Measurements from ENCODE around the gene JUP.

Gene JUP

DNA sequence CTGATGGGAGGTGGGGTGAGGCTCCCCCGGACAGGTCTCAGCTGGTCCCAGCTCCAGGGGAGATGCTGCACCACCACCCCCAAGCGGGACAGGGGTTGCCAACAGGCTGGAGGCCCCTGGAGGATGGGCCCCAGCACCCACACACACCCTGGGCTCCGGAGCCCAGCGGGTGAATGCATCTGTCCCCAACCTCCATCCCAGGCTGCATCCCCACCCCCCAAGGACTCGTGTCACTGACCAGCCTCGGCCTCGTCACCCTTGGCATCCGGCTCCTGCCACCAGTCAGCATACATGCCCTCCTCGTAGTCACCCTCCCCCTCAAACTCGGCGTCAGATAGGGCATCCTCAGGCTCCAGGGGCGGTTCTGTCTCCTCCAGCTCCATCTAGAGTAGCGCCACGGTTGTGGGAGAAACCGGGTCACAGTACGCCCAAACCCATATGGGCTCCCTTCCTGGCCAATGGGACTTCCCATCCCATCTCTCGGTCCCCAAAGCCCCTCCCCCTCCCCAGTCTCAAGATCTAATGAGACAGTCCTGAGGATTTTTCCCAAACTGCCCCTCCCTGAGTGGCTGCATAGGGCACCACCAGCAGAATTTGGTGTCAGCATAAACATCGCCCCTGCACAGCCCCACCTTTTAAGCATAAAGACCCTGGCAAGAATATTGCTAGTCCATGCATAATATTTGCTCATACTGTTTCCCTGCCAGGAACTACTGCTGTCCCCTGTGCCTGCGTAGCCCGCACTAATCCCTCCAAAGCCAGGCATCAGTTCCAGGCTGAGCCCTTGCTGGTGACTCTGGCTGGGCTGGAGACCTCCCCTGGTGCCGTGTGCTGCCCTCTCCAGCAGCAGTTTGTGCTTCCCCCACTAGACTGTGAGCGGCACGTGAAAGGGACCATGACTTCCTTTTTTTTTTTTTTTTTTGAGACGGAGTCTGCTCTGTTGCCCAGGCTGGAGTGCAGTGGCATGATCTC, 16.8 kb upstream of the JUP start:
- TF ChIP-seq, protein P1, sequence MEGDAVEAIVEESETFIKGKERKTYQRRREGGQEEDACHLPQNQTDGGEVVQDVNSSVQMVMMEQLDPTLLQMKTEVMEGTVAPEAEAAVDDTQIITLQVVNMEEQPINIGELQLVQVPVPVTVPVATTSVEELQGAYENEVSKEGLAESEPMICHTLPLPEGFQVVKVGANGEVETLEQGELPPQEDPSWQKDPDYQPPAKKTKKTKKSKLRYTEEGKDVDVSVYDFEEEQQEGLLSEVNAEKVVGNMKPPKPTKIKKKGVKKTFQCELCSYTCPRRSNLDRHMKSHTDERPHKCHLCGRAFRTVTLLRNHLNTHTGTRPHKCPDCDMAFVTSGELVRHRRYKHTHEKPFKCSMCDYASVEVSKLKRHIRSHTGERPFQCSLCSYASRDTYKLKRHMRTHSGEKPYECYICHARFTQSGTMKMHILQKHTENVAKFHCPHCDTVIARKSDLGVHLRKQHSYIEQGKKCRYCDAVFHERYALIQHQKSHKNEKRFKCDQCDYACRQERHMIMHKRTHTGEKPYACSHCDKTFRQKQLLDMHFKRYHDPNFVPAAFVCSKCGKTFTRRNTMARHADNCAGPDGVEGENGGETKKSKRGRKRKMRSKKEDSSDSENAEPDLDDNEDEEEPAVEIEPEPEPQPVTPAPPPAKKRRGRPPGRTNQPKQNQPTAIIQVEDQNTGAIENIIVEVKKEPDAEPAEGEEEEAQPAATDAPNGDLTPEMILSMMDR (IDR thresholded peaks at IDR 0.05; ENCODE audit: low read depth, low read length) = no peak
- no peak overlapping the region for H3K4me3 ChIP-seq (ENCODE audit: low read depth, low read length)

DNA sequence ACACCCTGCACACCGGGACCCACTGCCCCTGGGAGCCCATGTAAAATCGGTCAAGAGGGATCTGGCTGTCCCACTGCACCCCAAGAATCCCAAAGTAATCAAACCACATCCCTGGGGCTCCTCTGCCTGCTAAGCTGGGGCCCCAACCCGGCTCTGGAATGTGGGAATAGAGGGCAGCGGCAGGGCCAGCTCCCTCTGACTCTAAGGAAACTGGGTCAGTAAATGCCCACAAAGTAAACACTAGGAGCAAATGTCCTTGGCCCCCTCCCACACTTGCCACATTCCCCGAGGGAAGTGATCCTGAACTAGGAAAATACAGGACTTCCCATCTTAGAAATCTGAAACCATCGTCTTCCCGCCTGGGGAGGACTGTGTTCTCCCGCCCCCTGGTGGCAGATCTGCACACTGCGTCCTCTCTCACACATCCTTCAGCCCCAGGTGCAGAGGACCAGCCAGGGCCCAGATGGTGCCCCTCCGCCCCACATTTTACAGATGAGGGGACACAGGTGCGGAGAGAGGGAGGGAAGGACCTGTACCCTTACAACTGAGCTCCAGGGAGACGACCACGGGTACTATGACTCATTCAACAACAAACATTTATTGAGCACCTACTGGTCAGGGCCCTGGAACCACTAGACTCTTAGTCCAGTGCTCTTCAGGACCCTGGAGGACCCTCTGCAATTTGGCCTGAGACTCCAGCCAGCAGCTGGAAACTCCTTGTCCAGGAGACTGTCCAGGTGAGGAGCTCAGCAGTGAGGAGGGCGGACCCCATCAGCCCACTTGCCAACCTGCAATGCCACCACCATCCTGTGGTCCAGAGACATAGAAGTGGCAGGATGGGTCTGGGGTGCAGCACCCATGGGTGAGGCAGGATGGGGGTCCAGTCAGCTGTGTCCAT, 15.1 kb upstream of the JUP start:
- TF ChIP-seq, protein P1 (IDR thresholded peaks at IDR 0.05; ENCODE audit: low read depth, low read length) = peak; percentile 88
- H3K4me3 ChIP-seq (ENCODE audit: low read depth, low read length) = no peak overlapping the region

DNA sequence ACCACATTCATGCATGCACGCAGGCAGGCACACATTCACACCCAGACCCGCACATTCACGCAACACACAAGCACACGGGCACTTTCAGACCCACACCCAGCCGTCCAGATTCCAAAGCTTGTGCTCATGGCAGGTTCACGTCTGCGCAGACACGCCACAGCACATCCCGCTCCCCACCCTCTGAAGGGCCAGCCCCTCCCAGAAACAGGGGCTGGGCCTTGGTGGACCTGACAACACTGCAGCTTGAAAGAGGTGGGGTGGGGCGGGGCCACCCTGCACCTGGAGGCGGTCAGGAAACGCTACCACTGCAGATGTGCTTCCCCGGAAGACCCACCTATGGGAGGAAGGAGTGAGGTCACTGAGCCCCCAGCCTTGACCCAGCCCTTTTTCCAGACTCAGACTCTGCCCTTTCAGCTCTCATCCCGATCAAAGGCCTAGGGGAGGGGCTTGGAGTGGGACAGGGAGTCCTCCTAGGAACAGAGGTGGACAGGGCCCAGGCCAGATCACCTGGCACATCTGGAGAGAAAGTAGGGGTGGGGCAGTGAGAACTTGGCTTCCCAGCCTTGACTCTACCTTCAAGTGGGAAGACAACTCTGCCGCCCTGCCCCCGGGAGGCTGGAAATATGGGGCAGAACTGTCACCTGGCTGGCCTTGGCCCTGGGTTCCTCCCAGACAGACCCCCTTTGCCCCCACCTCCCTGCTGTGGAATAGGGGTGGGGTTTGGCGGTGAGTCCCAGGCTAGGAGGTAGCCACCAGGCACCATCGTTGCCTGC, 14.3 kb upstream of the JUP start:
- no peak overlapping the region for H3K4me3 ChIP-seq (ENCODE audit: low read depth, low read length)

DNA sequence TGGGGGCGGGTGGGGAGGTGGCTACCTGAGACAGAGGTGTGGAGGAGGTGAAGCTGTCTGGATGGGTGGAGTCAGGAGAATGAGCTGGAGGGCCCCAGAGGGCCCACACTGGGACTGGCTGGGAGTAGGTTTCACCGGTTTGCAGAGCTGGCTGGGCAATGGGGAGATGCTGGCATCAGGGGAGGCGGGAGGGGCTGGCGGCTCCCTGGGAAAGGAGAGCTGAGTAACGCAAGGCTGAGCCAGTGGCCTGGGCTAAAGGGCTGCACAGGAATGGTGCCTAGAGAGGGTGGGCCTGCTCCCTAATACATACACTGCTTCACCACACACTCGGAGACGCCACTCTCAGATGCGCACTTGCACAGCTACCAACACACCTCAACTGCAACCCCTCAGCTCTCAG, 12.9 kb upstream of the JUP start:
- TF ChIP-seq, protein P1 (IDR thresholded peaks at IDR 0.05; ENCODE audit: low read depth, low read length) = no peak
- H3K4me3 ChIP-seq (ENCODE audit: low read depth, low read length) = no peak overlapping the region

More for the DNA sequence above, 14.3 kb upstream of the JUP start:
- TF ChIP-seq, protein P1 (IDR thresholded peaks at IDR 0.05; ENCODE audit: low read depth, low read length) = no peak

DNA sequence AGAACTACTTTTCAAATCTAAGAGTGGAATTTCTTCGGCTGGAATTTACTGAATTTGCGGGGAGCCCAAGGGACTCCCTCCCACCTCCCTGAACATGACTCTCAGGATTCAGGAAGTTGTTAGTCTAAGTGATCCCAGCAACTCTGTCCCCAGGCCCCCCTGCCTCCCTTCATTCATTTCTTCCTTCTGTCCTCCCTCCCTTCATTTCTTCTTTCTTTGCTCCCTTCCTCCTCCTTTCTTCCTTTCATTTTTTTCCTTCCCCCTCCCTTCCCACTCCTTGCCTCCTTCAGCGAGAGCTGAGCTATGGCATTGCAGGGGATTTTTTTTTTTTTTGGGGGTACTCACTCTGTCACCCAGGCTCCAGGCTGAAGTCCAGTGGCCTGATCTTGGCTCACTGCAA, 10.9 kb upstream of the JUP start:
- no peak overlapping the region for H3K4me3 ChIP-seq (ENCODE audit: low read depth, low read length)
- TF ChIP-seq, protein P1 (IDR thresholded peaks at IDR 0.05; ENCODE audit: low read depth, low read length) = no peak

DNA sequence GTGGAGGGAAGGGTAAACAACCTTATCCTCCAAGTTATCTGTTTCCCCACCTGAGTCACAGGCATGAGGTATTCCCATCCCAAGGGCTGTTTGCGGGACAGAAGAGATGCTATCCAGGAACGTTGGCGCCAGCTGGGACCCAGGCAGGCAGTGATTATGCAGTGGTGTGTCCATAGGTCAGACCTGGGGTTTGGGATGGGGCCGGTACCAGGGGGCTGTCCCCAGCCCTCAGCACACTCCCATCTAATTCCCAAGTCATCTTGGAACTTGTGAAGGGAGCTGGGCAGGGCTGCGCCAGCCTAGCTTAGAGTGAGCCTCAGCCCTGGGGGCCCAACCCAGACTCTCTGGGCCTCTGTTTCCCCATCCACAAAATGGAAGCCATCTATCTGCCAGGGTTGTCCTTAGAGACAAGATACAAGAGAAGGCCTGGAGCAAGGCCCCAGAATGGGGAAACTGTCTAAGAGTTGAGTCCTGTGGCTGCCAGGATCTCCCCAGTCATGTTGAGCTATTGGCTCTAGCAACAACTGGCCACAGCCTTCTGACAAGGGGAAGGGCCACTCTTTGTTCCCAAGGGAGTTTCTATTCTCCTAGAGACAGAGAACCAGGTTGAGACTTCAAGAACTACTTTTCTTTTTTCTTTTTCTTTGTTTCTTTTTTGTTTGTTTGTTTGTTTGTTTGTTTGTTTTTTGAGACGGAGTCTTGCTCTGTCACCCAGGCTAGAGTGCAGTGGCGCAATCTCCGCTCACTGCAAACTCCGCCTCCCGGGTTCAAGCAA, 9.8 kb upstream of the JUP start:
- H3K4me3 ChIP-seq (ENCODE audit: low read depth, low read length) = no peak overlapping the region

More for the DNA sequence above, 9.8 kb upstream of the JUP start:
- TF ChIP-seq, protein P1 (IDR thresholded peaks at IDR 0.05; ENCODE audit: low read depth, low read length) = no peak
